Measurements from ENCODE around the gene PAAF1. TPM values are rescaled to one million over a fixed set of nuclear protein-coding genes. Genes with fewer than 3 reads are reported as not detected.
"Not testable (repeated sequence)": the region's sequence is repeated elsewhere in the genome, so short reads cannot be mapped to it uniquely, and the experiment has no call there.

PAAF1 gene
- total and polyA plus RNA-seq, 2 of the 13 experiments (the other 11 are each of a cell fraction or from before 2014, with no cell fraction given), result 13.5 to 28.8 TPM

DNA sequence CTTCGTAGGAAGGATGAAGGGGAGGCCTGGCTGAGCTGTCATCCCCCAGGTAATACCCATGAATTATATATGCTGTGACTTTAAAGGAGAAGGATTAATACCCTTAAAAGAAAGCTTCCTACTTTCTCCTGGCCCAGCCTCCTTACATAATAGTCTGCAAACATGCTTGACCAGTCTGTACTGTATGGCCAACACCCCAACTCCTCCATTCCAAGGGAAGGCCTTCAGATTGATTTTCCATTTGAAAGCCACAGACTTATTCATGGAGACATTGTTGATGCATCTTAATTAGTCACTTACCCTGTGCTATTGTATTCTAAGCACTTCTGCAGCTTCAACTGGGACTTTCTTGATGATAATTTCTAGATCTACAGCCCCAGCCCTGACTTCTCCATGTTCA is 2.0 kb downstream of the PAAF1 start:
- DNase-seq (ENCODE audit: low spot score) (no peak), FAIRE-seq (no peak), ATAC-seq (no peak)
- intact Hi-C loops (cut with micrococcal nuclease; ENCODE audit: unreplicated experiment), result no loop called here
- Histone ChIP-seq H3K27me3 (ENCODE audit: control insufficient read depth in 1 of 2, insufficient read depth in 2 of 2, low read length in 2 of 2) (no peaks in the 10 kb centered on the region; a peak in 1 of 5 replicates), H3K36me3 (replicated peaks in 1 of 2; ENCODE audit: control insufficient read depth in 1 of 2, insufficient read depth in 2 of 2, low read length in 2 of 2) (peaks cover 4 to 13% of the 10 kb centered on the region in 2 experiments), H3K27ac (ENCODE audit: extremely low read length, insufficient read depth, low read length) (no peak overlapping the region), H3K79me2 (ENCODE audit: insufficient read depth, low read length) (peaks cover 36% of the 10 kb centered on the region), H3K4me3 (replicated peaks in 1 of 3; ENCODE audit: insufficient read depth in 1 of 3, low read depth in 2 of 3, low read length in 3 of 3) (no peak overlapping the region), H3K4me2 (ENCODE audit: low read depth, low read length) (no peak overlapping the region), H3K9ac (ENCODE audit: insufficient read depth, low read depth, low read length) (no peak overlapping the region), H3K9me3 (ENCODE audit: low read length) (no peaks in the 10 kb centered on the region), H3K4me1 (ENCODE audit: insufficient read depth, low read length) (peaks cover 51% of the 10 kb centered on the region), H4K20me1 (ENCODE audit: insufficient read depth, low read length) (no peaks in the 10 kb centered on the region; the same call in 1 of the 2 replicates), H2AFZ (ENCODE audit: low read length) (no peak overlapping the region)
- ChIA-PET POLR2A (interaction anchor here (0.9 to 1.0 kb wide), 2 partner anchors 13 to 139 kb away, joined by 3 read pairs; no protein-coding TSS in a partner anchor), CTCF (ENCODE audit: low intra/inter-chr PET ratio, low total read pairs) (no interaction called here)
- TF ChIP-seq STAG1 (CRISPR knock-in tag; IDR thresholded peaks at IDR 0.05) (no peak), NFYC (CRISPR knock-in tag; IDR thresholded peaks at IDR 0.05) (no peak)
- WGBS (ENCODE audit: low lambda C conversion rate), result 100% methylated on average over 1 of the region's 1 CpG
- BruUV-seq (replicated peaks), result no TSS peak
- in situ Hi-C loops (cut with HindIII; ENCODE audit: extremely low pct_ligation_motif_present, low pct_unique_long_range_greater_than_20kb), result no loop called here

- TF ChIP-seq, protein P1, sequence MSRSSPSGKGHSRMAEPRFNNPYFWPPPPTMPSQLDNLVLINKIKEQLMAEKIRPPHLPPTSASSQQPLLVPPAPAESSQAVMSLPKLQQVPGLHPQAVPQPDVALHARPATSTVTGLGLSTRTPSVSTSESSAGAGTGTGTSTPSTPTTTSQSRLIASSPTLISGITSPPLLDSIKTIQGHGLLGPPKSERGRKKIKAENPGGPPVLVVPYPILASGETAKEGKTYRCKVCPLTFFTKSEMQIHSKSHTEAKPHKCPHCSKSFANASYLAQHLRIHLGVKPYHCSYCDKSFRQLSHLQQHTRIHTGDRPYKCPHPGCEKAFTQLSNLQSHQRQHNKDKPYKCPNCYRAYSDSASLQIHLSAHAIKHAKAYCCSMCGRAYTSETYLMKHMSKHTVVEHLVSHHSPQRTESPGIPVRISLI (CRISPR knock-in tag; IDR thresholded peaks at IDR 0.05; ENCODE audit: borderline replicate concordance), result peak; percentile 87
- TF ChIP-seq TEAD3 (CRISPR knock-in tag; optimal IDR thresholded peaks at IDR 0.05; ENCODE audit: borderline replicate concordance), result peak; percentile 43
- TF ChIP-seq, protein P2, sequence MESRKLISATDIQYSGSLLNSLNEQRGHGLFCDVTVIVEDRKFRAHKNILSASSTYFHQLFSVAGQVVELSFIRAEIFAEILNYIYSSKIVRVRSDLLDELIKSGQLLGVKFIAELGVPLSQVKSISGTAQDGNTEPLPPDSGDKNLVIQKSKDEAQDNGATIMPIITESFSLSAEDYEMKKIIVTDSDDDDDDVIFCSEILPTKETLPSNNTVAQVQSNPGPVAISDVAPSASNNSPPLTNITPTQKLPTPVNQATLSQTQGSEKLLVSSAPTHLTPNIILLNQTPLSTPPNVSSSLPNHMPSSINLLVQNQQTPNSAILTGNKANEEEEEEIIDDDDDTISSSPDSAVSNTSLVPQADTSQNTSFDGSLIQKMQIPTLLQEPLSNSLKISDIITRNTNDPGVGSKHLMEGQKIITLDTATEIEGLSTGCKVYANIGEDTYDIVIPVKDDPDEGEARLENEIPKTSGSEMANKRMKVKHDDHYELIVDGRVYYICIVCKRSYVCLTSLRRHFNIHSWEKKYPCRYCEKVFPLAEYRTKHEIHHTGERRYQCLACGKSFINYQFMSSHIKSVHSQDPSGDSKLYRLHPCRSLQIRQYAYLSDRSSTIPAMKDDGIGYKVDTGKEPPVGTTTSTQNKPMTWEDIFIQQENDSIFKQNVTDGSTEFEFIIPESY (CRISPR knock-in tag; IDR thresholded peaks at IDR 0.05), result 0 out of 2 replicates have a peak, but pooled peaks have one; percentile 44
- ATAC-seq; FAIRE-seq; intact Hi-C loops (cut with micrococcal nuclease; ENCODE audit: unreplicated experiment); BruUV-seq (replicated peaks); H2AFZ ChIP-seq (ENCODE audit: low read length); H3K4me2 ChIP-seq (ENCODE audit: low read depth, low read length); H3K9me3 ChIP-seq (ENCODE audit: low read length); H3K9ac ChIP-seq (ENCODE audit: insufficient read depth, low read depth, low read length); H3K27me3 ChIP-seq (ENCODE audit: control insufficient read depth in 1 of 2, insufficient read depth in 2 of 2, low read length in 2 of 2); in situ Hi-C loops (cut with HindIII; ENCODE audit: extremely low pct_ligation_motif_present, low pct_unique_long_range_greater_than_20kb); H4K20me1 ChIP-seq (ENCODE audit: insufficient read depth, low read length); H3K36me3 ChIP-seq (replicated peaks in 1 of 2; ENCODE audit: control insufficient read depth in 1 of 2, insufficient read depth in 2 of 2, low read length in 2 of 2); H3K4me3 ChIP-seq (replicated peaks in 1 of 3; ENCODE audit: insufficient read depth in 1 of 3, low read depth in 2 of 3, low read length in 3 of 3); H3K27ac ChIP-seq (ENCODE audit: extremely low read length, insufficient read depth, low read length); CTCF ChIA-PET (ENCODE audit: low intra/inter-chr PET ratio, low total read pairs): not testable (repeated sequence)
- DNase-seq (ENCODE audit: low spot score), result peak; percentile 68
- POLR2A ChIA-PET, result interaction anchor here (0.6 to 2.2 kb wide), 4 partner anchors 11 to 101 kb away, joined by 3 to 11 read pairs (median 4); no protein-coding TSS in a partner anchor
- H3K79me2 ChIP-seq (ENCODE audit: insufficient read depth, low read length), result peaks cover 20% of the 10 kb centered on the region
- H3K4me1 ChIP-seq (ENCODE audit: insufficient read depth, low read length), result peaks cover 35% of the 10 kb centered on the region
- WGBS (ENCODE audit: low lambda C conversion rate), result 61% methylated on average over 10 of the region's 10 CpGs
Observed at GRCh38 chr11:73880449-73880848, 3.6 kb downstream of the PAAF1 start.
